ENCODE measurements around the gene RASSF10. TPM values are rescaled to one million over a fixed set of nuclear protein-coding genes. Genes with fewer than 3 reads are reported as not detected.

The RASSF10 gene
- 0.34 TPM for polyA plus RNA-seq (ENCODE audit: insufficient read length)

GRCh38 chr11:13008625-13009475, at the start of gene RASSF10:
TSS of gene RASSF10 (plus strand) at chr11:13009316. CDS start at chr11:13009577, 261 bp downstream.
- no peak for DNase-seq

- DNase-seq: no peak
Observed at GRCh38 chr11:12961615-12962014, 47.5 kb upstream of the RASSF10 start.

GRCh38 chr11:12962306-12962705, 46.8 kb upstream of the RASSF10 start:
- no peak for DNase-seq

DNA sequence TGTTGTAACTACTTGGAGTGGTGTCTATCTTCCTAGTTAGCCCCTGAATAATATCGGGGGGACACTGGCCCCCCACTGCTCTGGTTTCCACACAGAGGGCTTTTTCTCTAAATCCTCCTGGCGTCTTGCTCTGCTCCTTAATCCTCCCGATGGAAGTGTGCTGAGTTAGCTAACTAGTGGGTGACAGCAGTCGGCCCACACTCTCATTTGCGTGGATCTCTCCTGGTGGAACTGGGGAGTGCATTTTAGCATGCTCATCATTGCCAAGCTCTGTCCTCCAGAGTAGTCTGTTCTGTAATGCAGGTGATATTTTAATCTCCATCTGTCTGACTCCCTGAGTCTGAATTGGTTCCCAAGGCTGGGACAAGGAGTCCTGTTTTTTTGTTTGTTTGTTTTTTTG, 46.1 kb upstream of the RASSF10 start:
- DNase-seq: no peak

- peak; percentile 47 for DNase-seq
Observed at GRCh38 chr11:12963792-12964536, 45.2 kb upstream of the RASSF10 start.

GRCh38 chr11:12964650-12965049, 44.5 kb upstream of the RASSF10 start:
- DNase-seq: no peak

DNA sequence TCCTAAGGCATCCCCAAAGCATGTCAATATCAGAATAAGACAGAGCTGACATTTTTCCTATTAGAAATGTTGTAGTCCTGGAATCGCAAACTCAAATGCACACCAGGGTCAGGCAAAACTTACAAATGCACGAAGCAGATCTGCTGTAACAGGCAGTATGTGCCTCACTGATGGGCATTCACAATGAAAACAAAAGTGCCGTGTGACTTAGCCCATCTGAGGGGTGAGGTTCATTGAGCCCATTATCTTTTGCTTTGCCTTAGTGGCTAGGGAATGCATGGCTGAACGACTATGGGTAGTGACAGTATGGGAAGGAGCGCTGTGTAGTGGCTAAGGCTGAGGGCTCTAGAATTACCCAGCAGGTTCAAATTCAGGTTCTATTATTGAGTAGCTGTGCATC, 43.1 kb upstream of the RASSF10 start:
- no peak for DNase-seq

- no peak for DNase-seq
Observed at GRCh38 chr11:12968101-12968500, 41.0 kb upstream of the RASSF10 start.

DNA sequence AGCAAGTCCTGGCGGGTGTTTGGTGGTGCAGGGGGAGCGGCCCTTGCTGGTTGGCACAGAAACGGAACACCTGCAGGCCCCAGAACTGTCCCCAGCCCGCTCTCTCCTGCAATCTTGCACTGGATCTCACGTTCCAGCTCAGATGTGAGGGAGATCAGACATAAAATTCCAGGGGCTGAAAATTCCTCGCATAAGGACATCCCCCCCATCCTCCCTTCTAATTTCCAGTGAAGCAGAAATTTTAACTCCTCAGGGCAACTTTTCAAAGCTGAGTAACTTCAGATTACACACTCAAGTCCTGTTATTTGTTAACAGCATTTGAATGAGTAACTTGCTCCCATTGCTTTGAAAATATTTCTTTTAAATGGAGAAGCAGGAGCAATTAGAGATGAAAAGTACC, 40.3 kb upstream of the RASSF10 start:
- DNase-seq: no peak

DNA sequence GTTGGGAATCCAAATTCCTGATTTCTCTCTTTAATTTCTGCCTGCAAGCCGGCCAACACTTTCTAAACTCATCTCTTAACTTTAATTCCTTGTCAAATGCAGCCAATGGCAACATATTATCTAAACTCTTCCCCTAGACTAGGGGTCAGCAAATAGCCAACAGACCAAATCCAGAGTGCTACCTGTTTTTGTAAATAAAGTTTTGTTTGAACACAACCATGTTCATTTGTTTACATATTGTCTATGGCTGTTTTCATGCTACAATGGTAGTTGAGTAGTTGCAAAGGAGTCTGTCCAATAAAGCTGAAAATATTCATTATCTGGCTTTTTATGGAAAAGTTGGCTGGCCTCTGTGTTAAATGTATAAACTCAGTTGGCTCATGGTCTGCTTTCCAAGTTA, 37.2 kb upstream of the RASSF10 start:
- no peak for DNase-seq

DNA sequence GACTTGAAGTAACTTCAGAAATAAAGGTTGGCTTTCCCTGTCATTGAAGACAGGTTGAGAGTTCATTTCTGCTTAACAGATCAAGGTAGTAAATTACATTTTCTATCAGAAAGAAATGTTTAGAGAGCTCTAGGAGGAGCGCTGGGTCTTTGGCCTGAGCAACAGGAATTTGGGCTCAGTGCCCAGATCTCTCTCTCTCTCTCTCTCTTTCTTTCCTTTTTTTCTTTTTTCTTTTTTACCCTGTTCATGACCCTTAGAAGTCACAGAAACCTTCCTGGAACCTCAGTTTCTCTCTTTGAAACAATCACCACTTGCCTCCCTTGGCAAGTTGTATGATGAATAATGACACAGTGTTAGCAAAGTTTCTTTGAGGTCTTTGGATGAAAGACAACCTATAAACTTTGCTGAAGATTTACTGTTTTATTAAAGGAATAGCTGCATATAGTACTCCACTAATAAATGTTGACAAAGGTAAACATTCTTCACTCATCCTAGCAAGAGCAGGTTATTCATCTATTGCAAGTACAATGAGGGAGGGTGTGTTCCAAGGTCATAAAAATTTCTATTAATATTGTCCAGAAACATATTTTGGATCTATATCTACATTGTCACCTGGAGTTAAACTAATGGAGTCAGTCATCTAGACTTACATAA, 35.5 kb upstream of the RASSF10 start:
- no peak for DNase-seq

DNA sequence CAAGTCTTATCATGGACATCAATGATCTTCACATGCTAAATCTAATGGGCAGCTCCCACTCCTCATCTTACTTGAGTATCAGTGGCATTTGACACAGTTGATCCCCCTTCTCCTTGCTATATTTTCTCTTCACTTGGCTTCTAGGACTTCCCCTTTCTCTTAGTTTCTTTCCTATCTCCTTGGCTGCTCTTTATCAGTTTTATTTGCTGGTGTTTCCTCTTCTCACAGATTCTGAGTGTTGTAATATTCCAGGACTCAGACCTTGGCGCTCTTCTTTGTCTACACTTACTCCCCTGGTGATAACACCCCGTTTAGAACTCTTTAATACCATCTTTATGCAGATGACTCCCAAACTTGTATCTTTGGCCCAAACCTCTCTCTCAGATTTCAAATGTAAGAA, 33.9 kb upstream of the RASSF10 start:
- DNase-seq: no peak

DNA sequence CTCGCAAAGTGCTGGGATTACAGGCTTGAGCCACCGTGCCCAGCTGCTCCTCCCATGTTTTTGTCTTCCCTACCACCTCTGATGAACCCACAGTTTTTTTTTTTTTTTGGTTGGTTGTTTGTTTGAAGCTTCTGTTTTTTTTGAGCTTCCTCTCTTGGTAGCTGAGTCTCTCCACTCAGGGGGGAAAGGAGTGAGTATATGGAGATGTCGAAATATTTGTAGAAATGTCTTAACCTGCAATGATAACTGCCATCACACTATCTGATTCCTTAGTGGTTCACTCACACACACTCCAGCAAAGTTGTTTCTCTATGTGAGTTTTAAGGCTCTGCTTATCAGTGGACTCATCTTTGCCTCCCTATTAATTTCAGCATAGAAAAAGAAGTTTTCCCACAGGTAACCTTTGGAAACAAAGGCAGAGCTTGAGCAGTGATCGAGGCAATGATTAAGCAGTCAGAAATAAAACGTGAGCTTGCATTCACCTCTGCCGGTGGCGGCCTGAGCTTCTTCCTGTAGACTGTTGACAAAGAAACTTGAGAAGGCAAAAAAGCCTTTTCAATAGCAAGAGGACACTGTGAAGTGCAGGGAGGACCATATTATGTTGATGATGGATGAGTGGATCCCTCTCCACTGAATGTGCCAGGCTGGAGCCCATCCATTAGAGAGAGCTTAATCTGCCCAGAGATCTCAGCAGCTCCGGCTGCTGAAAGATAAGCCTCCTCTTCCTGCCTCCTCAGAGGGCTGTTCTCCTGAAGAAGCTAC, 29.0 kb upstream of the RASSF10 start:
- no peak for DNase-seq

GRCh38 chr11:12981676-12982522, 27.2 kb upstream of the RASSF10 start:
- no peak for DNase-seq

- DNase-seq: no peak
Observed at GRCh38 chr11:12983336-12983735, 25.8 kb upstream of the RASSF10 start.

GRCh38 chr11:12986194-12986898, 22.8 kb upstream of the RASSF10 start:
- DNase-seq: no peak

DNA sequence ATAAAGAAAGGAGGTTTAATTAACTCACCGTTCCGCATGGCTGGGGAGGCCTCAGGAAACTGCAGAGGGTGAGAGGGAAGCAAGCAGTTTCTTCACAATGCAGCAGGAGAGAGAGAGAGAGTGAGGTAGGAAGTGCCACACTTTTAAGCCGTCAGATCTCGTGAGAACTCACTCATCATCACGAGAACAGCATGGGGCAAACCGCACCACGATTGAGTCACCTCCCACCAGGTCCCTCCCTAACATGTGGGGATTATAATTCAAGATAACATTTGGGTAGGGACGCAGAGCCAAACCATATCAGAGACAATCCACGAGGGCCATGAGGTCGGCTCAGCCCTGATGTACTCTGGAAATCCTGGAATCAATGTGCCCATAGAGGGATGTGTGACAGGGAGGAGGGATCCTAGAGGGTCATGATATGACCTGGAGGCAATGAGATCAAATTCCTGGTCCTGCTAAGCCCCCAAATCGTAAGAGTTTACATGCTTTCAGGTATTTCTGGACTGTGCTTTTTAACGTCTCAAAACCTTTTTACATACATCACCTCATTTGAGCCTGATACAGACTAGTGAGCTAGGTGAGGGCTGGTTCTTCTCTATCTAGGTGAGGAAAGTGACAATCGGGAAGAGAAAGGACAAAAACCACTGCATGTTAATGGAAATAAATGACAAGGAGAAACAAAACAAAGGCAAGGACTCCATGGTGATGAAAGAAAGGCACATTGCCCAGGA, 19.5 kb upstream of the RASSF10 start:
- DNase-seq: no peak

DNA sequence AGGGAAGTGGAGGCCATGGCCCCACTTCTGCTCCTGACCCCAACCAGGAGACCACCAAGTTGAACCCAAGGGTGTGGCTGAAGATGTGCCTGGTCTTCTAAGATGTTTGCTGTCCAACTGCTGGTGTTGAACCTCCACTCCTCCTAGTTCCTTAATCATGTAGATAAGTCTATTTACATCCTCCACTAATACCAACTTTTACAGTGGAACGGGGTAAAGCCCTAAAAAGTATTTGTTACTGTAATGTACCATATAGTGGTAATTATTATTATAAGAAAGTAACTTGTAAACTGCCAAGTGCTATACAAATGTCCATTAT, 19.0 kb upstream of the RASSF10 start:
- no peak for DNase-seq

GRCh38 chr11:12991426-12991825, 17.7 kb upstream of the RASSF10 start:
- no peak for DNase-seq

DNA sequence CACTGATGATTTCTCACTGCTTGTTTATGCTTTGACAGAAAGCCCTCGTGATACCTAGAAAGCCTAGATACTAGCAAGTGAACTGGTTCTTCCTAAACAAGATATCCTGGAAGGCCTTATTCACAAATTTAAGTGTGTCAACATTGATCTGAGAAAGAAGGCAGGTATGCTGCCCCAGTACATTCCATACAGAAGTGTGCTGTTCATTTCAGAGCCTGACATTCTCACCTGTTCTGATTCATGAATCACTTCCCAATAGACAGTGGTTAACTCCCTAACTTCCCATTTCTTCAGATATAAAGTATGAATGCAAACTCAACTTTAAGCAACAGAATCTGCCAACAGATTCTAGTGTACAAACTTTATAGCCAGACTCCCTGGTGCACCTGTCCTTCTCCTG, 15.5 kb upstream of the RASSF10 start:
- DNase-seq: no peak
